ENCODE data around the gene SETD3.

DNA sequence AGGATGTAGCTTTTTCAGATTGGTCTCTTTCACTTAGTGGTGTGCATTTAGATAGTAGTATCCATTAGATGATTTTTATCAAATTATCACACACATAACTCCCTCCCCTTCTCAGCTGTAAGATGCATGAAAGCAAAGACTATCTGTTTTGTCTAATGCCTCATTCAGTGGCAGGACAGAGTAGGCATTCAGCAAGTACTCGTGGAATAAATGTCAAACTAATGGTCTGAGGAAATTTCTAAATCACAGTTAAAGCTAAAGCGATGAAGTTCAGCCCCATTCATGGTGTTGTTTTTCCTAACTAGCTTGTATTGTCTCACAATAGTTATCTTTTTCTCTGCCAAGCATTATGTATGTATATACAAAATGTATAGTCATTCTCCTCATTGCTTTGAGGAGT lies 16.7 kb upstream of the SETD3 start:
- TF ChIP-seq CTCF (IDR thresholded peaks at IDR 0.05) (no peak), POLR2A (IDR thresholded peaks at IDR 0.05; ENCODE audit: low read depth) (no peak), POLR2AphosphoS5 (IDR thresholded peaks at IDR 0.05) (no peak), EP300 (IDR thresholded peaks at IDR 0.05) (no peak)
